Skeletal muscle tissue (tissue), 4 donors: ENCODE data around the gene IARS2. TPM values are rescaled to one million over a fixed set of nuclear protein-coding genes. Genes with fewer than 3 reads are reported as not detected.

ENCODE experiments used
- H3K27ac ChIP-seq: one replicate; pipeline ENCODE4 v1.7.0; 2013; ENCODE audit warnings: mild to moderate bottlenecking, low read depth, low read length, inconsistent platforms
- H3K27me3 ChIP-seq, 3 donors: one replicate each; pipeline ENCODE4 v1.7.0; 2013; ENCODE audit warnings: low read length in 3 of 3; ENCODE audit not compliant: control insufficient read depth in 3 of 3, insufficient read depth in 3 of 3
- H3K36me3 ChIP-seq, 3 donors: one replicate each; pipeline ENCODE4 v1.7.0; 2013; ENCODE audit warnings: low read length in 3 of 3; ENCODE audit not compliant: control insufficient read depth in 3 of 3, insufficient read depth in 3 of 3
- H3K4me1 ChIP-seq, 3 donors: one replicate each; pipeline ENCODE4 v1.7.0; 2013; ENCODE audit warnings: low read length in 3 of 3, mild to moderate bottlenecking in 3 of 3; ENCODE audit not compliant: control insufficient read depth in 3 of 3, insufficient read depth in 3 of 3
- H3K4me3 ChIP-seq, 3 donors: one replicate each; pipeline ENCODE4 v1.7.0; 2013; ENCODE audit warnings: low read length in 3 of 3
- H3K9ac ChIP-seq, 3 donors: one replicate each; pipeline ENCODE4 v1.7.0; 2013; ENCODE audit warnings: low read length in 3 of 3, mild to moderate bottlenecking in 3 of 3, moderate library complexity in 2 of 3, low read depth in 1 of 3
- H3K9me3 ChIP-seq, 3 donors: one replicate each; pipeline ENCODE4 v1.7.0; 2013; ENCODE audit warnings: low read length in 3 of 3; ENCODE audit not compliant: control insufficient read depth in 3 of 3
- total RNA-seq: library from RNA; depleted of rRNA; stranded (reverse); fragments of >200 nt; gene quantifications from one replicate; pipeline ENCODE4 v1.2.3, GENCODE V29; 2014
- donor health status: Osteomylitis.

IARS2 gene
- 78.3 TPM for total RNA-seq

DNA sequence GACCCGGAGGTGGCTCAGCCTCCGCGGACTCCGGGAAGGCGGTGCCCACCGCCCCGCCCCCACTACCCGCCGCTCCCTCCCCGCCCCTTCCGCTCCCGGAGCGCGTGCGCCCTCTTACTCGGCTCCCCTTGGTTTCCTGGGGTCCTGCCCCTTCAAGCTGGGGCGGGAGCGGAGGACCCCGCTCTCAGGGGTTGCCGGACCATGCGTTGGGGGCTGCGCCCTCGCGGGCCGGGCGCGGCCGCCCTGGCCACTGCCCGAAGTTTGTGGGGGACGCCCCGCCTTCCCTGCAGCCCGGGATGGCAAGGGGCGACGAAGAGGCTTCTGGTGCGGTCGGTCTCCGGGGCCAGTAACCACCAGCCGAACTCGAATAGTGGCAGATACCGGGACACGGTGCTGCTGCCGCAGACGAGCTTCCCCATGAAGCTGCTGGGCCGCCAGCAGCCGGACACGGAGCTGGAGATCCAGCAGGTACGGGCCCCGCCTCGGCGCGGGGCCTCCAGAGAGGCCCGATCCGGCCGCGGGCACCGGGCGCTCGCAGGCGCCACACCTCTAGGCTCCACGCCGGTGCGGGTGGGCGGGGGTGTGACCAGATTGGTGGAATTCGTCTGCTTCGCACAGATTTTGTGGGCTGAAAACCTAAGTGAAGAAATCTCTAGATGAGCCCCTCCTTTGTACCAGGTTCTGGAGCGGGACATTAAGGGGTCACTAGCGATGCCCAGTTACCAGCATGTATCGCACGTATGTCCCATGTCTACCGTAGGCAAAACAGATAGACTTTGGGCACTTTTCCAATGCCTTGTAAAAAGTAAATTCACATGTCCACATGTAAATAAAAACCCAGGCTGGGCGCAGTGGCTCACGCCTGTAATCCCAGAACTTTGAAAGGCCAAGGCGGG, at the start of gene IARS2:
Gene IARS2 (plus strand): TSS at position 117 of the 896 bp plus-strand sequence. CDS start 85 bp downstream, at position 202.
- H3K27me3 ChIP-seq = no peaks in the 10 kb centered on the region
- H3K27ac ChIP-seq = peak within 1 kb of the TSS; percentile 79
- no peaks in the 10 kb centered on the region for H3K9me3 ChIP-seq
- peaks cover 10 to 18% (median 15%) of the 10 kb centered on the region in 3 donors for H3K4me1 ChIP-seq
- H3K36me3 ChIP-seq = peaks cover 6 to 11% (median 8%) of the 10 kb centered on the region in 3 donors
- peak within 1 kb of the TSS; percentile 89 to 96 (median 92) for H3K4me3 ChIP-seq
- peak within 1 kb of the TSS; percentile 82 to 90 (median 87) for H3K9ac ChIP-seq

DNA sequence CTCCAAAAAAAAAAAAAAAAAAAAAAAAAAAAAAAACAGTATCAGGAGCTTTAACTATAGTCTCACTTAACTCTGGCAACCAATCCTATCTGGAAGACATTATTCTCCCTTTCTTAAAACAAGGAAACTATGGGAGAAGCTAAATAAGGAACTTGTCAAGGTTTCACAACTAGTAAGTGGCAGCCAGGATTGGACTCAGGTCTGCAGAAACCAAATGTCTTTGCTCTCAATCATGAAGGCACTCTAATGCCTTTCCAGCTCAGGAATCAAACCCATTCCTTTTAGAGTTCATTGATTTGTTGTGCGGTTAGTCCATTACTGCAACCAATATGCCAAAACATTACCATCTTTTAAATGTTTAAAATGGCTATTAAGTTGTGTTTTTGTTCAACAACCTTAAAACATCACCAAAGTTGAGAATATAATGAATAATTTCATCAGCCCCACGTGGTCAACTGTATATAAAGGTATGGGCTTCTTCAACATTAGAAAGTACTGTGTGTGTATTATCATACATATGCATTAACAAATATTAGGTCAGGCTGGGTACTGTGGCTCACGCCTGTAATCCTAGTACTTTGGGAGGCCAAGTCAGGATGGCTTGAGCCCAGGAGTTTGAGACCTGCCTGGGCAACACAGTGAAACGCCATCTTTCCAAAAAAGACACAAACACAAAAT, 49.1 kb upstream of the IARS2 start:
- peak overlapping the region in 1 of 3 donors; percentile 91 for H3K9ac ChIP-seq
- no peaks in the 10 kb centered on the region for H3K27me3 ChIP-seq
- peaks cover 2 to 6% (median 3%) of the 10 kb centered on the region in 3 donors for H3K36me3 ChIP-seq
- peaks cover 6 to 8% (median 7%) of the 10 kb centered on the region in 3 donors for H3K4me1 ChIP-seq
- no peaks in the 10 kb centered on the region for H3K9me3 ChIP-seq
- peak overlapping the region; percentile 86 to 100 (median 98) for H3K4me3 ChIP-seq
- no peak overlapping the region for H3K27ac ChIP-seq

DNA sequence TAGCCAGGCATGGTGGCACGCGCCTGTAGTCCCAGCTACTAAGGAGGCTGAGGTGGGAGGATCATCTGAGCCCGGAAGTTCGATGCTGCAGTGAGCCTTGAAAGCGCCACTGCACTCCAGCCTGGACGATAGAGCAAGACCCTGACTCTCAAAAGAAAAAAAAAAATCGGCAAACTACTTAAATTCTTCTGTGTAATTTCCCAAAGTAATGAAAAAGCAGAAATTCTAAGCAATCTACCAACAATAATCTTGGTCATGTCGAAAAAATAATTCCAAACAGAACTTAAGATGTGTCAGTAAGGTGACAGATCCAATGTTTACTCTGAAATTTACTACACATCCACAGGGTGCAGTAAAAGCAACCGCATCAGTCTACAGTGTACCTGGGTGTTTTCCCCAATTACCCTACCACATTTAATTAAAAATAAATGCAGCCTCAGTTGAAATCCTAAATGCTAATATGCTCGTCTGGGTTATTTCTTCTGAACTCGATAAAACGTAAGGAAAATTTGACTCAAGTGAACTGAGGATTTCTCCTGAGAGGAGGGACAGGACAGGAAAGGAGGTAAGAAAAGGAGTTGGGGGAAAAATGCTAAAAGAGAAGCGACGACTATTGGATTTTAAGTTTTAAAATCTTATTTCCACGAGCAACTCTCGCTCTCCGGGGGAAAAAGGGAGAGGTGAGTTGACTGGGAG, 48.4 kb upstream of the IARS2 start:
- Histone ChIP-seq H3K36me3 (peaks cover 0 to 3% (median 0%) of the 10 kb centered on the region in 3 donors), H3K9ac (peak overlapping the region; percentile 85 to 91 (median 89)), H3K4me1 (peaks cover 6 to 8% (median 7%) of the 10 kb centered on the region in 3 donors), H3K9me3 (no peaks in the 10 kb centered on the region), H3K27ac (peak overlapping the region; percentile 69), H3K27me3 (no peaks in the 10 kb centered on the region), H3K4me3 (peak overlapping the region; percentile 86 to 100 (median 98))

DNA sequence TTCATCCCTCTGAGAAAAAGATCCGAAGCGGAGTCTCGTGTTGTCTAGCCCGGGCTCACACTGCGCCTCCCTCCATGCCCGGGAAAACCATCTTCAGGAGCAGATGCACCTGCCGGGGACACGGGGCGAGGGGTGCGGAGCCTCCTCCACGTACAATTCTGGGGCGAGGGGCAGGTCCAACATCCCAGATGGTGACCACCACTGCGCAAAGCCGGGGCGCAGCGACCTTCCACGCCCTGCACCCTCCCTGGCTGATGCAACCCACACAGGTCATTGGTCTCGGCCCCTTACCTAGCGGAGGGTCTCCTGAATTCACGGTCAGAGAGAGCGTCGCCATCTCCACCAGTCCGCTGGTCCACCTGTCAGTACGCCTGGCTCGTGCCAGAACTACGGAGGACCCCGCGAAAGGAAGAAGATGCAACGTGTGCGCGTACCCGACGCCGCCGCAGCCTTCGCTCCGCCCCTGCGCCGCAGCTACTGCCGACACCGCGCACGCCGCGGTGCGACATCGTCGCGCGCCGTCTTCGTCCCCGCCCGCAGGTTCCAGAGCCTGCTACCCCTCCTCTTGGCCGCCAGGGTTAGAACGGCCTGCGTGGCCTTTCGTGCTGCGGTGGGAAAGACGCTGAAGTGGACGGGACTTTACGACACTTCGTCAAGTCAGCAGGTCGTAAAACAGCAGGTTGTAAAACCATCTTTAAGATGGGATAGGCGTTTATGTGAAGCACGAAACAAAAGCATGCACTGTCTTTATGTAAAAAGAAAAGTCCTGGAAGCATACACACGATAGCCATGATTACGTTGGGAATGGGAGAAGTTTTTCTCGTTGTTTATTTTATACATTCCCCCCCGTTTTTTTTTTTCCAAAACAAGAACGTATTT, 47.6 kb upstream of the IARS2 start, which contains the start of gene EPRS1:
Gene EPRS1 (minus strand): TSS at position 454 of the 879 bp plus-strand sequence. CDS start 117 bp downstream, at position 337.
- H3K36me3 ChIP-seq = peaks cover 0 to 3% (median 0%) of the 10 kb centered on the region in 3 donors
- no peaks in the 10 kb centered on the region for H3K9me3 ChIP-seq
- peak within 1 kb of the TSS; percentile 85 to 91 (median 89) for H3K9ac ChIP-seq
- H3K4me1 ChIP-seq = peaks cover 6 to 8% (median 7%) of the 10 kb centered on the region in 3 donors
- H3K27me3 ChIP-seq = no peaks in the 10 kb centered on the region
- H3K4me3 ChIP-seq = peak within 1 kb of the TSS; percentile 86 to 100 (median 98)
- H3K27ac ChIP-seq = peak within 1 kb of the TSS; percentile 69

DNA sequence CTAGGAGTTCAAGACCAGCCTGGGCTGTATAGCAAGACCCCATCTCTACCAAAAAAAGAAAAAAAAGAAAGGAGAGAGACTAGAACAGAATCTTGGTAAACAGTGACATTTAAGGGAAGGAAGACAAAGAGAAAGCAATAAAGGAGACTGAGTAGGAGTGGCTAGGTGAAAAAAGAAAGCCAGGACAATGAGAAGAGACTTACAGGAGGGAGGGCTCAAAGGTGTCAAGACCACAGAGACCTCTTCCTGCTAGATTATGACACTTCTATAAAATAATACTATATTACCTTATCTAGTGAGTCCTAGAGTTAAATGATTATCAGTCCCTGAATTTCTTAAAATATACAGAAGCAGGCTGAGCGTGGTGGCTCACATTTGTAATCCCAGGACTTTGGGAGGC, 37.6 kb upstream of the IARS2 start:
- Histone ChIP-seq H3K36me3 (peaks cover 0 to 10% (median 5%) of the 10 kb centered on the region in 3 donors), H3K27me3 (no peaks in the 10 kb centered on the region), H3K4me3 (no peak overlapping the region), H3K9ac (no peak overlapping the region), H3K9me3 (no peaks in the 10 kb centered on the region), H3K27ac (no peak overlapping the region), H3K4me1 (no peaks in the 10 kb centered on the region)

DNA sequence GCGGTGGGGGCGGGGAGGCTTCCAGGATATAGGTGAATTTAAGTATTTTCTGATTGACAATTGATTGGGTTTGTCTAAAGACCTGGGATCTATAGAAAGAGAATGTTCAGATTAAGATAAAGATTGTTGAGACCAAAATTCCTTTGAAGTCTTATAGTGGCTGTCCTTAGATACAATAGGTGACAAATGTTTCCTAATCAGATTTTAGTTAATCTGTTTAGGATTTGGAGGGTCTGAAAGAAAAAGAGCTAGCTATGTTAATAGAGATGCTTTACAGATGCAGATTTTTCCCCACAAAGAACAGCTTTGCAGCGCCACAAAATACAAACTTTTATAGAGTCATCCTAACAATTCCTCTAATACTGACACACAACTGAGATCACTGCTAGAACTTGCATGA, 33.1 kb upstream of the IARS2 start:
- Histone ChIP-seq H3K27me3 (no peaks in the 10 kb centered on the region), H3K36me3 (peaks cover 6 to 30% (median 24%) of the 10 kb centered on the region in 3 donors), H3K27ac (no peak overlapping the region), H3K4me1 (no peaks in the 10 kb centered on the region), H3K9ac (no peak overlapping the region), H3K4me3 (no peak overlapping the region), H3K9me3 (no peaks in the 10 kb centered on the region)

DNA sequence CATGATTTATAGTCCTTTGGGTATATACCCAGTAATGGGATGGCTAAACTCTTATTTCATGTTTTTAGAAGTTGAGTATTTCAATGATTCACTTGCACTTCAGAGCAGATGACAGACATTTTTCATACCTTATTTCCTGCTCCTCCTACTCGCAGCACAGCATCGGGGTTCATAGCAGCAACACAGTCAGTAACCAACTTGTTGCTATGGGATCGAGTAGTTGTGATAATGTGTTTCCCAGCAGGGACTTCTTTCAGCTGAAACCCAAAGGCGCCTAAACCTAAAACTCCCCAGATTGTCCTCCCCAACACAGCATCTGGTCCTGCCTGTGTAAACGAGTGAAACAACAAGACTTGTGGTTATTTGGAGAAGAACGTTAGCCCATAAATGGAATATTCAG, 31.3 kb upstream of the IARS2 start:
- peaks cover 9 to 36% (median 34%) of the 10 kb centered on the region in 3 donors for H3K36me3 ChIP-seq
- no peaks in the 10 kb centered on the region for H3K9me3 ChIP-seq
- no peaks in the 10 kb centered on the region for H3K4me1 ChIP-seq
- H3K4me3 ChIP-seq = no peak overlapping the region
- no peak overlapping the region for H3K9ac ChIP-seq
- H3K27me3 ChIP-seq = no peaks in the 10 kb centered on the region
- H3K27ac ChIP-seq = no peak overlapping the region

DNA sequence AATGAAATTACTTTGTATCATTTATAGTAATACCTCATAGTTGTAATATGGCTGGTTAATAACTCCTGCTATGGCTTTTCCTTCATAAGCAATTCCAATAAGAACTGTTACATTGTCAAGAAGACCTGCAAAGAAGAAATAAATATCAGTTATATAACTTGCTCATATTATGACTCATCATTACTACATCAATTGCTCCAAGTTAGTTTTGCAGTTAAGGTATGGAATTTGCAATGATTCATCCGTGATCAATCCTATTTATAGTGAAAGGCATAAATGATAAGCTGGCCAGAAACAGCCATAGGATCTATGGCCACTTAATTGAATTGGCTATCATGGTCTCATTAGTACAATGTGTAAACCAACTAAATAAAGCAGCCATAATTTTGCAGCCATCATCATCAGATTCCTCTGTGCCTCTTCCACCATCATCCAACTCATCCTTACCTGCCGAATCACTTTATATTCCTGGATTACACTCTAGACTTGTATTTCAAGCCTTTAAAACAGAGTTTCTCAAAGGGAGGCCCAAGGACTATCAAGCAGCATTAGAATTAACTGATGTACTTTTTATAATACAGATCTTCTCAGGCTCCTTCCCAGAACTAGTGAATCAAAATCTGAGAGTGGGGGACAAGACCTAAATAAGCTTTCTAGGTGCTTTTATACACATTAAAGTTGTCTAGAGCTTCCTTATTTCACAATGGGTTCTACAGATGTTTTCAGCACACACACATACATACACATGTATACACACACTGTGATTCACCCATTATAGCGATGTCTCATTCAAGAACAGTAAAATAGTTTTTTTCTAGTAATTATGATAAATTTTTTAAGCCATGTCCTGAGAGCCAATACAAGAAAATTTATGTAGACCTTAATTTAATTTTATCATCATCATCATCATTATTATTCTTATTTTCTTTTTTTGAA, 26.4 kb upstream of the IARS2 start:
- Histone ChIP-seq H3K36me3 (peaks cover 15 to 45% (median 38%) of the 10 kb centered on the region in 3 donors), H3K27ac (no peak overlapping the region), H3K9me3 (no peaks in the 10 kb centered on the region), H3K4me1 (no peaks in the 10 kb centered on the region), H3K27me3 (no peaks in the 10 kb centered on the region), H3K4me3 (no peak overlapping the region), H3K9ac (no peak overlapping the region)
